ENCODE measurements around the gene CCDC110. TPM values are rescaled to one million over a fixed set of nuclear protein-coding genes. Genes with fewer than 3 reads are reported as not detected.

CCDC110 gene
- total RNA-seq, 4 donors from 2014 or later = 0.67 to 7.5 (median 2.4) TPM

DNA sequence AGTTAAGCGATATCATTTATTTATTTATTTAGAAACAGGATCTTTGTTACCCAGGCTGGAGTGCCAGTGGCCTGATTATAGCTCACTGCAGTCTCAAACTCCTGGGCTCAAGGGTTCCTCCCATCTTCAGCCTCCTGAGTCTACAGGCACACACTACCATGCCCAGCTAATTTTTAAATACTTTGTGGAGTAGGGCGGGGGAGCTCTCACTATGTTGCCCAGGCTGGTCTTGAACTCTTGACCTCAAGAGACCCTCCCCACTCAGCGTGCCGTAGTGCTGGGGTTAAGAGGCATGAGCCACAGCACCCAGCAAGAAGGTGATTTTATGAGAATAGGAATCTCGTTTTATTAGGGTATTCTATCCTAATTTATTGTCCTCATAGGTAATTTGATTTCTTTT is 41.9 kb downstream of the CCDC110 start:
- WGBS, 2 donors (ENCODE audit: low coverage in 1 of 2) = 66 to 100% methylated on average over 1 to 5 of the region's 5 CpGs
- Histone ChIP-seq H3K4me1 (peaks cover 0 to 9% (median 0%) of the 10 kb centered on the region in 3 donors), H3K36me3 (no peaks in the 10 kb centered on the region), H3K4me3 (no peak overlapping the region), H3K27ac (no peak overlapping the region), H3K27me3 (no peaks in the 10 kb centered on the region), H3K9me3 (no peaks in the 10 kb centered on the region)
- TF ChIP-seq POLR2A (IDR thresholded peaks at IDR 0.05) (no peak), POLR2AphosphoS5 (IDR thresholded peaks at IDR 0.05) (no peak), EP300 (IDR thresholded peaks at IDR 0.05) (no peak)
- TF ChIP-seq, protein P1, sequence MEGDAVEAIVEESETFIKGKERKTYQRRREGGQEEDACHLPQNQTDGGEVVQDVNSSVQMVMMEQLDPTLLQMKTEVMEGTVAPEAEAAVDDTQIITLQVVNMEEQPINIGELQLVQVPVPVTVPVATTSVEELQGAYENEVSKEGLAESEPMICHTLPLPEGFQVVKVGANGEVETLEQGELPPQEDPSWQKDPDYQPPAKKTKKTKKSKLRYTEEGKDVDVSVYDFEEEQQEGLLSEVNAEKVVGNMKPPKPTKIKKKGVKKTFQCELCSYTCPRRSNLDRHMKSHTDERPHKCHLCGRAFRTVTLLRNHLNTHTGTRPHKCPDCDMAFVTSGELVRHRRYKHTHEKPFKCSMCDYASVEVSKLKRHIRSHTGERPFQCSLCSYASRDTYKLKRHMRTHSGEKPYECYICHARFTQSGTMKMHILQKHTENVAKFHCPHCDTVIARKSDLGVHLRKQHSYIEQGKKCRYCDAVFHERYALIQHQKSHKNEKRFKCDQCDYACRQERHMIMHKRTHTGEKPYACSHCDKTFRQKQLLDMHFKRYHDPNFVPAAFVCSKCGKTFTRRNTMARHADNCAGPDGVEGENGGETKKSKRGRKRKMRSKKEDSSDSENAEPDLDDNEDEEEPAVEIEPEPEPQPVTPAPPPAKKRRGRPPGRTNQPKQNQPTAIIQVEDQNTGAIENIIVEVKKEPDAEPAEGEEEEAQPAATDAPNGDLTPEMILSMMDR (IDR thresholded peaks at IDR 0.05) = no peak
- ATAC-seq = no peak

- no peaks in the 10 kb centered on the region for H3K27me3 ChIP-seq
- peaks cover 0 to 34% (median 5%) of the 10 kb centered on the region in 3 donors for H3K4me1 ChIP-seq
- 88 to 92% methylated on average over 7 to 17 of the region's 22 CpGs for WGBS, 2 donors (ENCODE audit: low coverage in 1 of 2)
- no peaks in the 10 kb centered on the region for H3K9me3 ChIP-seq
- TF ChIP-seq POLR2A (IDR thresholded peaks at IDR 0.05) (no peak), POLR2AphosphoS5 (IDR thresholded peaks at IDR 0.05) (no peak), EP300 (IDR thresholded peaks at IDR 0.05) (no peak)
- TF ChIP-seq, protein P1 (IDR thresholded peaks at IDR 0.05) = no peak
- no peak overlapping the region for H3K27ac ChIP-seq
- H3K4me3 ChIP-seq = no peak overlapping the region
- no peak for ATAC-seq
- peaks cover 0 to under 1% of the 10 kb centered on the region in 2 donors for H3K36me3 ChIP-seq
Observed at GRCh38 chr4:185426960-185427688, 44.4 kb downstream of the CCDC110 start.

DNA sequence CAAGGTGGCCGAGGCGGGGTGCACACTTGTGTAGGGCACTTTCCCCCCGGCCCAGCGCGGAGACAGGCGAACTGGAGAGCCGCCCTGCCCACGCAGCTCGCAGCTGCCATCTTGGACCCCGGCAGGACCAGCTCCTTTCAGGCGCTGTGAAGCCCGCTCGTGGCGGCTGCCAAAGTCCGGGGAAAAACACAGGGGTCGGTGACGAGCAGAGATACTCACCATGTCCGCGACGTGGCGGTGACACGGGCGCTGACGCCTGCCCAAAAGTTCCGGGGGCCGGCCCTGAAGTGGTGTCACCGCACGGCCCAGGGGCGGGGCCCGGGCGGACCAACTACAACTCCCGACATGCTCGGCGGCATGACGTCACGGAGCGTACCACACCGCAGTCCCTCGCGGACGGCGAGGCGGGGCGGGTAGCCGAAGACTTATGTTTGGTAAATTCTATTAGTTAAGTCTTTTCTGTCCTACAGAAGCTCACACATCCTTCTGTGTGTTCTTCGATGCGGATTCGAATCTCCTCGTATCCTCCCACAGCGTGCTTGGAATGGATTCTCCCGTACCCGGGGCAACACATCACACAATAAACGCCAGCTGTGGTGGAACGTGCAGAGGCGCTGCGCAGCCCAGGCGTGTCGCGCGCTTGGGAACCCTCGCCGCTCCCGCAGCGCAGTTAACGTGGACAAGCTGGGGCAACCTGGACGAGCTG is 45.7 kb downstream of the CCDC110 start, which contains the start of gene UFSP2:
Gene UFSP2 (minus strand): TSS at position 318 of the 706 bp plus-strand sequence. CDS start 96 bp downstream, at position 222.
- TF ChIP-seq, protein P1 (IDR thresholded peaks at IDR 0.05) = no peak
- TF ChIP-seq POLR2AphosphoS5 (IDR thresholded peaks at IDR 0.05) (peak; percentile 69), EP300 (IDR thresholded peaks at IDR 0.05) (peak; percentile 24), POLR2A (IDR thresholded peaks at IDR 0.05) (peak; percentile 74 to 76)
- Histone ChIP-seq H3K36me3 (peaks cover 0 to 14% of the 10 kb centered on the region in 2 donors), H3K4me3 (peak within 1 kb of the TSS; percentile 69 to 98), H3K27me3 (no peaks in the 10 kb centered on the region), H3K9me3 (no peaks in the 10 kb centered on the region), H3K27ac (peak within 1 kb of the TSS; percentile 92 to 98 (median 96)), H3K4me1 (peaks cover 0 to 47% (median 13%) of the 10 kb centered on the region in 3 donors)
- WGBS, 2 donors (ENCODE audit: low coverage in 1 of 2) = 0% methylated on average over 4 of the region's 66 CpGs
- ATAC-seq = peak; percentile 98

DNA sequence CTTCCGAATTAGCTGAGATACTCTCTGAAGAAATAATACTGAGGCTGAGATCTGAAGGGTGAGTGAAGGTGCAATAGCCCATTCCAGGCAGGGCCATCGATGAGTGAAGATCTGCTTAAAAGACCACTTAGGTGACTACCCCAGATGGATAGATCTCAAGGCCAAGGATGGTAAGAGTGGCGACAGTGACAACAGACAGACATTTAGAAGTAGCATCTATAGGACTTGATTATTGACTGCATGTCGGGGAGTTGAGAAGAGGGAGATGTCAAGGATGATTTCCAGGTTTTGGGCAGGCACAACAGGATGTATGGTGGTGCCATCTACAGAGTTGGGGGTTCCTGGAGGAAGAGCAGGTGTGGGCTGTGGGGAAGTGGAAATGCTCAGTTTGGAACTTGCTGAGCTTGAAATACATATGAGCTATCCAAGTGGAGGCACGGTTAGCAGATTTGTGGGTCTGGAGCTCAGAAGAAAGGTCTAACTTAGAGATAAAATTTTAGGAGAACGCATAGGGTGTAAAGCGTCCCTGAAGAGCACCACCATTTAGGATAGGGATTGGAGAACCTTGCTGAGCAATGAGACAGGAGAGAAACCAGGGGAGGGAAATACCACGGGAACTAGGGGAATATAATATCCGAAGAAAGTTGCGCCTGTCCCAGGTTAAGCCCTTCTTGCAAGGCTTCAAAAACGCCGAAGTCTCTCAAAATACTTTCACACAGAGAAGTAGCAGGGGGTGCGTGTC is 46.5 kb downstream of the CCDC110 start:
- Histone ChIP-seq H3K27me3 (no peaks in the 10 kb centered on the region), H3K36me3 (peaks cover 0 to 14% of the 10 kb centered on the region in 2 donors), H3K4me1 (peaks cover 0 to 51% (median 14%) of the 10 kb centered on the region in 3 donors), H3K4me3 (peak overlapping the region; percentile 69 to 98), H3K9me3 (no peaks in the 10 kb centered on the region), H3K27ac (peak overlapping the region; percentile 92 to 98 (median 96))
- WGBS, 2 donors (ENCODE audit: low coverage in 1 of 2) = 12 to 15% methylated on average over 9 to 12 of the region's 13 CpGs
- TF ChIP-seq, protein P1 (IDR thresholded peaks at IDR 0.05) = no peak
- TF ChIP-seq EP300 (IDR thresholded peaks at IDR 0.05) (no peak), POLR2A (IDR thresholded peaks at IDR 0.05) (no peak), POLR2AphosphoS5 (IDR thresholded peaks at IDR 0.05) (no peak)
- peak; percentile 26 for ATAC-seq

Data from gastroesophageal sphincter (tissue), 4 donors.